IMR-90 (cell line): ENCODE measurements around the gene ACP2. TPM values are rescaled to one million over a fixed set of nuclear protein-coding genes. Genes with fewer than 3 reads are reported as not detected.
A peak's percentile ranks its signal among the peaks of the same experiment; 100 is the strongest.

Experiments used
- ATAC-seq: fragments of 200-7000 bp; cut with Tn5 transposase; 2 replicates; pipeline ENCODE4 v1.9.1; 2020; ENCODE audit warnings: low read depth, mild to moderate bottlenecking, moderate library complexity
- BruUV-seq: library from RNA; stranded (reverse); fragments of 400-500 nt; replicated peaks from 2 replicates; lab custom pipeline; 2021; lab: Mats Ljungman, UMichigan
- CTCF ChIA-PET: fragments of 300-600 bp; formaldehyde crosslinking; extraction: SDS; loops from one replicate; lab custom pipeline; 2021; ENCODE audit warnings: antibody characterized with exemption; lab: Yijun Ruan, JAX
- POLR2A ChIA-PET: fragments of 300-600 bp; sonication (Branson Sonifier 250); formaldehyde crosslinking; loops from one replicate; lab custom pipeline; 2022; ENCODE audit warnings: antibody characterized with exemption; ENCODE audit not compliant: unreplicated experiment; lab: Charles Lee
- DNase-seq: peaks from one replicate; pipeline ENCODE4 v3.0.0; 2013
- H2AFZ ChIP-seq: replicated peaks from 2 replicates; pipeline ENCODE3; 2013; ENCODE audit warnings: low read length, mild to moderate bottlenecking; ENCODE audit not compliant: poor library complexity
- H2AK5ac ChIP-seq: 2 replicates; pipeline ENCODE4 v1.6.1; 2013; ENCODE audit warnings: low read depth, low read length, inconsistent platforms
- H2AK9ac ChIP-seq: replicated peaks from 2 replicates; pipeline ENCODE3; 2013; ENCODE audit warnings: mild to moderate bottlenecking, low read depth, low read length, moderate library complexity; ENCODE audit not compliant: poor library complexity
- H2BK120ac ChIP-seq: 2 replicates; pipeline ENCODE4 v1.6.1; 2013; ENCODE audit warnings: low read depth, low read length, inconsistent platforms
- H2BK15ac ChIP-seq: 3 replicates; pipeline ENCODE4 v1.6.1; 2013; ENCODE audit warnings: low read depth, low read length, inconsistent platforms
- H2BK20ac ChIP-seq: 2 replicates; pipeline ENCODE4 v1.6.1; 2013; ENCODE audit warnings: low read depth, mild to moderate bottlenecking, inconsistent platforms, low read length, moderate library complexity
- H2BK5ac ChIP-seq: 2 replicates; pipeline ENCODE4 v1.6.1; 2013; ENCODE audit warnings: mild to moderate bottlenecking, low read depth, low read length, inconsistent platforms; ENCODE audit not compliant: poor library complexity, severe bottlenecking
- H3K14ac ChIP-seq: replicated peaks from 2 replicates; pipeline ENCODE4 v1.6.1; 2013; ENCODE audit warnings: low read depth, low read length, inconsistent platforms
- H3K18ac ChIP-seq: 2 replicates; pipeline ENCODE4 v1.6.1; 2013; ENCODE audit warnings: low read depth, low read length, control low read depth
- H3K23ac ChIP-seq: 2 replicates; pipeline ENCODE4 v1.6.1; 2013; ENCODE audit warnings: low read depth, low read length, inconsistent platforms
- H3K27ac ChIP-seq: 2 replicates; pipeline ENCODE4 v1.5.1; 2013; ENCODE audit warnings: mild to moderate bottlenecking, control low read depth, low read length; ENCODE audit not compliant: insufficient read depth
- H3K27me3 ChIP-seq: 2 replicates; pipeline ENCODE4 v1.6.1; 2013; ENCODE audit warnings: low read length; ENCODE audit not compliant: control insufficient read depth, insufficient read depth
- H3K36me3 ChIP-seq: 2 replicates; pipeline ENCODE4 v1.6.1; 2013; ENCODE audit warnings: low read length, mixed read lengths; ENCODE audit not compliant: control insufficient read depth, insufficient read depth
- H3K4ac ChIP-seq: 2 replicates; pipeline ENCODE4 v1.6.1; 2013; ENCODE audit warnings: low read depth, low read length, inconsistent platforms
- H3K4me1 ChIP-seq: 2 replicates; pipeline ENCODE4 v1.6.1; 2013; ENCODE audit warnings: low read length, mixed read lengths; ENCODE audit not compliant: control insufficient read depth, insufficient read depth
- H3K4me2 ChIP-seq: 2 replicates; pipeline ENCODE4 v1.6.1; 2013; ENCODE audit warnings: low read depth, mild to moderate bottlenecking, control low read depth, low read length, moderate library complexity
- H3K4me3 ChIP-seq: 2 replicates; pipeline ENCODE4 v1.5.1; 2013; ENCODE audit warnings: low read depth, mild to moderate bottlenecking, control low read depth, low read length, moderate library complexity; ENCODE audit not compliant: insufficient read depth
- H3K56ac ChIP-seq: 2 replicates; pipeline ENCODE4 v1.6.1; 2013; ENCODE audit warnings: low read length, inconsistent platforms; ENCODE audit not compliant: insufficient read depth; ENCODE audit errors: extremely low read depth
- H3K79me1 ChIP-seq, 2 experiments: 2 replicates each; pipeline ENCODE4 v1.6.1; 2013; ENCODE audit warnings: low read length in 2 of 2, inconsistent platforms in 1 of 2, low read depth in 1 of 2
- H3K9ac ChIP-seq: 2 replicates; pipeline ENCODE4 v1.6.1; 2013; ENCODE audit warnings: low read depth, low read length, control low read depth
- H3K9me1 ChIP-seq: 2 replicates; pipeline ENCODE4 v1.6.1; 2013; ENCODE audit warnings: low read length, inconsistent platforms; ENCODE audit not compliant: insufficient read depth
- H3K9me3 ChIP-seq: 2 replicates; pipeline ENCODE4 v1.6.1; 2013; ENCODE audit warnings: low read length; ENCODE audit not compliant: control insufficient read depth, insufficient read depth
- H4K20me1 ChIP-seq: 2 replicates; pipeline ENCODE4 v1.6.1; 2013; ENCODE audit warnings: low read length, inconsistent platforms; ENCODE audit not compliant: insufficient read depth
- H4K5ac ChIP-seq: 2 replicates; pipeline ENCODE4 v1.6.1; 2013; ENCODE audit warnings: mild to moderate bottlenecking, low read depth, low read length, control low read depth
- H4K8ac ChIP-seq, 2 experiments: 2 replicates each; pipeline ENCODE4 v1.6.1; 2013; ENCODE audit warnings: low read depth in 2 of 2, low read length in 2 of 2, control low read depth in 1 of 2, inconsistent platforms in 1 of 2
- H4K91ac ChIP-seq: 2 replicates; pipeline ENCODE4 v1.6.1; 2013; ENCODE audit warnings: low read depth, low read length, inconsistent platforms; ENCODE audit not compliant: insufficient read depth
- CEBPB ChIP-seq: IDR thresholded peaks from 2 replicates; pipeline ENCODE4 v1.6.1; 2012; ENCODE audit warnings: low read depth, low read length, improper control_type of control experiment
- CHD1 ChIP-seq: IDR thresholded peaks from 2 replicates; pipeline ENCODE4 v1.6.1; 2012; ENCODE audit warnings: low read depth, low read length, improper control_type of control experiment
- MAFK ChIP-seq: IDR thresholded peaks from 2 replicates; pipeline ENCODE4 v1.6.1; 2012; ENCODE audit warnings: low read depth, low read length, improper control_type of control experiment
- MXI1 ChIP-seq: IDR thresholded peaks from 2 replicates; pipeline ENCODE4 v1.6.1; 2012; ENCODE audit warnings: low read depth, mild to moderate bottlenecking, low read length, moderate library complexity, borderline replicate concordance
- WGBS, 2 experiments: methylation state at CpG; one replicate each; pipeline versions ENCODE4 v1.1.5 to v1.1.7; 2013; ENCODE audit warnings: missing lambda C conversion rate in 2 of 2; ENCODE audit not compliant: insufficient read length in 1 of 2; ENCODE audit errors: extremely low coverage in 2 of 2; 5-methylcytosine and 5-hydroxymethylcytosine counted together
- dilution Hi-C: fragments of 300-500 bp; cut with HindIII; formaldehyde crosslinking; loops from one replicate; pipeline ENCODE4 v1.14.3; 2018; ENCODE audit warnings: low sequenced_read_pairs; ENCODE audit not compliant: unreplicated experiment
- in situ Hi-C: fragments of 300-500 bp; cut with MboI; formaldehyde crosslinking; loops from 3 replicates; pipeline ENCODE4 v1.14.3; 2019; ENCODE audit warnings: low sequenced_read_pairs, inconsistent platforms, mixed read lengths
- intact Hi-C: fragments of 100-400 bp; cut with micrococcal nuclease; formaldehyde crosslinking; loops from 2 replicates; pipeline ENCODE4 v1.10.0; 2022
- polyA plus RNA-seq, 3 experiments: library from polyadenylated mRNA; depleted of rRNA; stranded (reverse); fragments of >200 nt; gene quantifications; 2 replicates each; pipeline ENCODE4 v1.2.3, GENCODE V29; 2012; ENCODE audit warnings: low replicate concordance in 1 of 3
- total RNA-seq: library from RNA; depleted of rRNA; stranded (reverse); fragments of >200 nt; gene quantifications from 2 replicates; pipeline ENCODE4 v1.2.3, GENCODE V29; 2012

The ACP2 gene
- total and polyA plus RNA-seq, 2 of the 4 experiments (the other 2 are of a cell fraction) = 17.7 to 23.6 TPM

- peaks cover 8% of the 10 kb centered on the region; the same call in 1 of the 2 replicates for H3K9me1 ChIP-seq
- no TSS peak for BruUV-seq
- peaks cover 47% of the 10 kb centered on the region for H3K36me3 ChIP-seq
- no peak overlapping the region for H3K56ac ChIP-seq
- no peak overlapping the region for H4K8ac ChIP-seq
- intact Hi-C loops = loop anchor here (5.0 kb wide), 1 partner anchor 40 kb away; no protein-coding TSS in a partner anchor
- no peak overlapping the region for H3K4me2 ChIP-seq
- no peak overlapping the region for H2BK15ac ChIP-seq
- H3K27me3 ChIP-seq = no peaks in the 10 kb centered on the region
- H2AFZ ChIP-seq = no peak overlapping the region
- H3K4me1 ChIP-seq = no peaks in the 10 kb centered on the region
- peaks cover 26% of the 10 kb centered on the region for H4K20me1 ChIP-seq
- no peak for DNase-seq
- no peak for TF ChIP-seq MXI1
- no peak for TF ChIP-seq CHD1
- peak; percentile 83 for TF ChIP-seq CEBPB
- TF ChIP-seq MAFK = no peak
- H2BK20ac ChIP-seq = no peak overlapping the region
- no peak overlapping the region for H3K4me3 ChIP-seq
- in situ Hi-C loops = no loop called here
- no peak overlapping the region for H3K23ac ChIP-seq
- H4K5ac ChIP-seq = no peak overlapping the region
- WGBS, 2 experiments = no CpG with 5 or more reads among the region's 4 CpGs
- ATAC-seq = no peak
- dilution Hi-C loops = no loop called here
- H2BK120ac ChIP-seq = no peak overlapping the region
- no peak overlapping the region for H3K4ac ChIP-seq
- H2AK9ac ChIP-seq = peak overlapping the region; percentile 50
- H2AK5ac ChIP-seq = no peak overlapping the region
- H3K27ac ChIP-seq = no peak overlapping the region
- no peak overlapping the region for H3K14ac ChIP-seq
- no peak overlapping the region for H3K18ac ChIP-seq
- POLR2A ChIA-PET = no interaction called here
- no peaks in the 10 kb centered on the region for H3K9me3 ChIP-seq
- no peak overlapping the region for H3K9ac ChIP-seq
- no peak overlapping the region for H2BK5ac ChIP-seq
- no peak overlapping the region for H4K91ac ChIP-seq
- H3K79me1 ChIP-seq = peaks cover 24 to 42% of the 10 kb centered on the region in 2 experiments
- CTCF ChIA-PET = no interaction called here
Observed at GRCh38 chr11:47276923-47277322, 28.3 kb upstream of the ACP2 start.
